Vagina (tissue), 2 donors: ENCODE results near the gene CDH13.

Experiments used
- CTCF ChIP-seq, 3 experiments: fragments of 450-650 bp in 2 of 3; fragments of 200-600 bp in 1 of 3; sonication (generic) in 1 of 3; IDR thresholded peaks; one replicate each; pipeline ENCODE4 v1.5.1; 2017 to 2019; ENCODE audit warnings: antibody characterized with exemption in 3 of 3, mild to moderate bottlenecking in 2 of 3, moderate library complexity in 2 of 3
- POLR2A ChIP-seq, 2 donors: fragments of 450-650 bp; IDR thresholded peaks; one replicate each; pipeline ENCODE4 v1.6.1; 2017; ENCODE audit warnings: antibody characterized with exemption in 2 of 2, mild to moderate bottlenecking in 2 of 2, moderate library complexity in 2 of 2

GRCh38 chr16:83660282-83660681, 1033.5 kb downstream of the CDH13 start:
- no peak for TF ChIP-seq CTCF (IDR thresholded peaks at IDR 0.05)
- no peak for TF ChIP-seq POLR2A (IDR thresholded peaks at IDR 0.05)
